ENCODE results near the gene CSNK1D.
A peak's percentile ranks its signal among the peaks of the same experiment; 100 is the strongest.

Gene CSNK1D

GRCh38 chr17:82216301-82217119, 57.0 kb downstream of the CSNK1D start:
- peak; percentile 56 for DNase-seq (ENCODE audit: low read depth)
- H3K4me3 ChIP-seq (ENCODE audit: low read depth, low read length) = no peak overlapping the region
- no peak for TF ChIP-seq CTCF (IDR thresholded peaks at IDR 0.05; ENCODE audit: low read depth, low read length, missing control alignments)

GRCh38 chr17:82215972-82216300, 57.6 kb downstream of the CSNK1D start:
- TF ChIP-seq CTCF (IDR thresholded peaks at IDR 0.05; ENCODE audit: low read depth, low read length, missing control alignments) = no peak
- no peak overlapping the region for H3K4me3 ChIP-seq (ENCODE audit: low read depth, low read length)
- DNase-seq (ENCODE audit: low read depth) = no peak

DNA sequence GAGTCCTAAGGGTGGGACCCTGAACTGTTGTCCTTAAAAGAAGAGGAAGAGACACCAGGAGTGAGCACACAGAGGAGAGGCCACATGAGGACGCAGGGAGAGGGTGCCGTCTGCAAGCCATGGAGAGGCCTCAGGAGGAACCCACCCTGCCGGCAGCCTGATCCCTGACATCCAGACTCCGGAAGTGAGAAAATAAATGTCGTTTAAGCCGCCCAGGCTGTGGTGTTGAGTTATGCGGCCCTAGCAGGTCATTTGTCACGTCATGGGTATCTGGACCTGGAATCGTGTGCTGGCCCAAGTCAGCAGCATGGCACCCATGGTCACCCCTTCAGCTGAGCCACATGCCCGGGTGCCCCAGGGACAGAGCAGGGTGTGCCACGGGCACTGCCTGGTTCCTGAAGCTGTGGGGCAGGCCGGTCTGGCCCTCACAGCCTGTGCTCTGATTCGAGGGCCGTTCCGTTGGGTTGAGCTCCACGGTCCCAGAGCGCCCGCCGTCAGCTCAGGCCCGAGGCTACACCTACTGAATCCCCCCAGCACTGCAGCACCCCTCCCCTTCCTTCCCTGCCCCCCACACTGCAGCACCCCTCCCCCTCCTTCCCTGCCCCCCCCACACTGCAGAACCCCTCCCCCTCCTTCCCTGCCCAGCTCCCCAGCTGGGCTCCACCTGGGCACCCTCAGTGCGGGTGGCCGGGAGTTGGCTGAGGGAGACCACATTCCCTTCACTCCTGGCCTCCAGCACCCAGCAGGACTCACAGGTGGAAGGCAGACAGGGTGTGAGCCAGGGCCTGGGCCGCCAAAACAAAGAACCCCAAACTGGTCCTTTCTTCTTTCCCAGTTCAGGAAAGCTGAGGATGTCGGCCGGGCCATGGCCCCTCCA, 58.2 kb downstream of the CSNK1D start:
- no peak for TF ChIP-seq CTCF (IDR thresholded peaks at IDR 0.05; ENCODE audit: low read depth, low read length, missing control alignments)
- H3K4me3 ChIP-seq (ENCODE audit: low read depth, low read length) = no peak overlapping the region
- DNase-seq (ENCODE audit: low read depth) = no peak

- no peak overlapping the region for H3K4me3 ChIP-seq (ENCODE audit: low read depth, low read length)
- TF ChIP-seq CTCF (IDR thresholded peaks at IDR 0.05; ENCODE audit: low read depth, low read length, missing control alignments) = no peak
- DNase-seq (ENCODE audit: low read depth) = no peak
Observed at GRCh38 chr17:82214012-82214628, 59.4 kb downstream of the CSNK1D start.

- DNase-seq (ENCODE audit: low read depth) = no peak
- H3K4me3 ChIP-seq (ENCODE audit: low read depth, low read length) = peak overlapping the region; percentile 74
- no peak for TF ChIP-seq CTCF (IDR thresholded peaks at IDR 0.05; ENCODE audit: low read depth, low read length, missing control alignments)
Observed at GRCh38 chr17:82213251-82214011, 60.1 kb downstream of the CSNK1D start.
